ENCODE data around the gene PPP4C.

PPP4C gene

DNA sequence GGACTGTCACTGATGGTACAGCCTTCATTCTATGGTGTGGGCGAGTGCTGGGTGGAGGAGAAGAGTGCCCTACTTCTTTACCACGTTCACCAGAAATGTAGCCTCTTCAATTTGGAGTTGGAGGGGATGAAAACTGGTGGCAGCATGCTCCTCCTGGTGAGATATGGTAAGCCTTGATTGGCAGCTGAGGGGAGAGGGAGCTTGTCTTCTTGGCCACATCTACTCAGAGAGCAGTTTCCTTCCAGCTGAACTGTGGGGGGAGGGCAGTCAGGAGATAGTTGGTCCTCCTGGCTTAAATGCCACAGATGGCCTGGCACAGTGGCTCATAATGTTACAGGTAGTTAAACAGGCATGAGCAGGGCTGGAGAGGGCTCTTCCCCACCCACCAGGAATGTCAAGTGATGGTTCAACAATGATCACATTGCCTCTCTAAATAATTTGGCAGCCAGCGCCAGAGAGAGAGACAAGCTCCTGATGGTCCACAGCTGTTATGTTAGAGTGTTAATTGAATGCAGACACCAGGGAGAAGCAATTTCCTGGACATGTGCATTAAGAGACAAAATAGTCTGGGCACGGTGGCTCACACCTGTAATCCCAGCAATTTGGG lies 56.2 kb downstream of the PPP4C start:
- no peak for DNase-seq

- DNase-seq, result no peak
These were observed 56.8 kb downstream of the PPP4C start for GRCh38 chr16:30132591-30132990.

Measured in KG1 (cell line).